GM13976 (cell line): ENCODE measurements around the gene ERC1.

Experiments used
- DNase-seq: peaks from one replicate; pipeline ENCODE4 v3.0.0; 2012; ENCODE audit warnings: low spot score
- CTCF ChIP-seq: IDR thresholded peaks from 2 replicates; pipeline ENCODE4 v1.5.1; 2012; ENCODE audit warnings: borderline replicate concordance, mild to moderate bottlenecking; ENCODE audit not compliant: insufficient read depth; ENCODE audit errors: extremely low read depth, missing control alignments, control extremely low read depth
- in situ Hi-C: fragments of 300-500 bp; cut with MboI; formaldehyde crosslinking; loops from one replicate; pipeline ENCODE4 v1.12.0; 2022; ENCODE audit warnings: low sequenced_read_pairs, mixed read lengths, inconsistent platforms; ENCODE audit not compliant: unreplicated experiment

The ERC1 gene

GRCh38 chr12:1457901-1458300 lies 466.9 kb downstream of the ERC1 start:
- in situ Hi-C loops: no loop called here
- no peak for TF ChIP-seq CTCF
- no peak for DNase-seq

- no peak for DNase-seq
- in situ Hi-C loops: no loop called here
- TF ChIP-seq CTCF: no peak
Measured at GRCh38 chr12:1459339-1459738, 468.3 kb downstream of the ERC1 start.

DNA sequence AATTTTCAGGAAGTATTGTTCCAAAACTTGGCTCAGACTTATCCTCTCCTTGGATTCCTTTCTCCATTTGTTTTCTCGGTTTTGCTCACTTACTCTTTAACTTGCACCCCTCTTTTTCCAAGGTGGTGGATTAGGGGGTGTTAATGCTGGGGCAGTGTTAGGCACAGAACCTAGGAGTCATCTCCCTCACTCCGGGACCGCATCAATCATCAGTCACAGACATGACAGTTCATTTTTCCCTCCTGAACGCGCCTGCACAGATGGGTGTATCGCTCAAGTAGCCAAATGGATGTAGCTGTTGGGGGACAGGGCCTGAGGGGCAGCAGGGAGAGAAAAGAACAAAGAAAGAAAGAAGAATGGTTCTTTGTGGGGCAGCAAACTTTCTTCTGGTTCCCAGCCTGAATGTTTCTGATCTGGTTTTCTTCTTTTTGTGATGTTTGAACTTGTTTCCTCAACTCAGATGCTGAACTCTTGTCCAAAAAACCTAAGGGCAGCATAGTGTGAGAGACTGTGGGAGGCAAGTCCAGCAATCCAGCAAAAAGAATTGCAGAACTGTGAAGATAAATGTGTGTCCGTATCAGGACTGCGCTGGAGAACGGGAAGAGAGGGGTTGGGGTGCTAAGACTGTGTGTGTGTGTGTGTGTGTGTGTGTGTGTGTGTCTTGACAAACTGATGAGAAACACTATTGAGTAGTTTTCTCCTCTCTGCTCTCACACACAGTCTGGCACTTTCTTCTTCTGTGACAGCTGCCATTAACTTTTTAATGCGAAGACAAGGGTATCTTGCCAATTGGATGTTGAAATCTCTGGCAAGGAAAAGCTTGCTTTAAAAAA lies 472.3 kb downstream of the ERC1 start:
- no peak for DNase-seq
- no peak for TF ChIP-seq CTCF
- in situ Hi-C loops: no loop called here

DNA sequence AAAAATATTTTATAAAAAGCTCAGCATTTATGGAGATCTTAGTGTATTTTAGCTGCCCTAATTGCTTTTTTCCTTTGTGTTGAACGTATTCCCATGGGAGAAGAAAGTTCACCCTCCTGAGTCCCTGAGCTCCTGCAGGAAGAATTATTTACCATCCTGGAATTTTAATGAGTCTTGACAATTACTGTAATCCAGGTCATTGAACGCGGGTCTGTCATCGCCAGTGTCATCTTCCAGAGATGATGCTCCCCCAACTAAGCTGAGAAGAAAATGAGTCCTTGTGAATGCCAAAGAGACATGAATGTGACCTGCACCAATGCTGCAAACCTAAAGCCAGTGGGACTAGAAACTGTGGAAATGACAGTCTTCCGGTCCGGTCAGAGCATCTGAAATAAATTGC lies 473.9 kb downstream of the ERC1 start:
- DNase-seq: no peak
- in situ Hi-C loops: no loop called here
- no peak for TF ChIP-seq CTCF

DNA sequence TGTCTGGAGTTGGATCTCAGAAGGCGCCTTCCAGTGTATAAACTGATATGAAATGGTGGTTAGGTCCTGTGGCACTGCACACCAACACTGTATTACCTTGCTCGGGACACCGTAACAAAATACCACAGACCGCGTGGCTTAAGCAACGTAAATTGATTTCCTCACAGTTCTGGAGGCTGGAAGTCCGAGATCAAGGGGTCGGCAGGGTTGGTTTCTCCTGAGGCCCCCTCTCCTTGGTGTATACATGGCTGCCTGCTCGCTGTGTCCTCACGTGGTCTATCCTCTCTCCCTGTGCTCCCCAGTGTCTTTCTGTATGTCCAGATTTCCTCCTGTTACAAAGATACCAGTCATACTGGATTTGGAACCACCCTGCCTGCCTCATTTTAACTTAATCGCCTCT lies 475.0 kb downstream of the ERC1 start:
- no peak for TF ChIP-seq CTCF
- DNase-seq: no peak
- in situ Hi-C loops: no loop called here

GRCh38 chr12:1466481-1467154 lies 475.6 kb downstream of the ERC1 start:
- DNase-seq: no peak
- TF ChIP-seq CTCF: no peak
- in situ Hi-C loops: no loop called here
